Esophagus muscularis mucosa (tissue), 4 donors: ENCODE results near the gene PRKCE.

ENCODE experiments used
- CTCF ChIP-seq, 3 experiments: fragments of 200-600 bp in 2 of 3; fragments of 450-650 bp in 1 of 3; sonication (generic) in 2 of 3; IDR thresholded peaks; one replicate each; pipeline ENCODE4 v1.5.1; 2017 to 2019; ENCODE audit warnings: antibody characterized with exemption in 3 of 3, mild to moderate bottlenecking in 2 of 3, moderate library complexity in 1 of 3
- EP300 ChIP-seq: sonication (generic); formaldehyde crosslinking; IDR thresholded peaks from one replicate; pipeline ENCODE4 v1.6.1; 2017; ENCODE audit warnings: antibody characterized with exemption
- POLR2A ChIP-seq: fragments of 450-650 bp; IDR thresholded peaks from one replicate; pipeline ENCODE4 v1.6.1; 2017; ENCODE audit warnings: antibody characterized with exemption, moderate library complexity, mild to moderate bottlenecking, low read depth
- POLR2AphosphoS5 ChIP-seq, 2 donors: sonication (generic); formaldehyde crosslinking; IDR thresholded peaks; one replicate each; pipeline ENCODE4 v1.6.1; 2017; ENCODE audit warnings: antibody characterized with exemption in 2 of 2

- TF ChIP-seq CTCF (IDR thresholded peaks at IDR 0.05): no peak
- TF ChIP-seq POLR2A: no peak
- TF ChIP-seq POLR2AphosphoS5 (IDR thresholded peaks at IDR 0.05): no peak
- no peak for TF ChIP-seq EP300
Observed at GRCh38 chr2:45796500-45796899, 145.0 kb downstream of the PRKCE start.
